Measurements from ENCODE around the gene ANXA9. TPM values are rescaled to one million over a fixed set of nuclear protein-coding genes. Genes with fewer than 3 reads are reported as not detected.

Gene ANXA9
- total and polyA plus RNA-seq, 2 experiments from 2014 or later = 1.4 to 2.2 TPM

GRCh38 chr1:151036356-151036755, 54.3 kb downstream of the ANXA9 start, which contains the start of gene BNIPL (continued):
- TF ChIP-seq, protein P1, sequence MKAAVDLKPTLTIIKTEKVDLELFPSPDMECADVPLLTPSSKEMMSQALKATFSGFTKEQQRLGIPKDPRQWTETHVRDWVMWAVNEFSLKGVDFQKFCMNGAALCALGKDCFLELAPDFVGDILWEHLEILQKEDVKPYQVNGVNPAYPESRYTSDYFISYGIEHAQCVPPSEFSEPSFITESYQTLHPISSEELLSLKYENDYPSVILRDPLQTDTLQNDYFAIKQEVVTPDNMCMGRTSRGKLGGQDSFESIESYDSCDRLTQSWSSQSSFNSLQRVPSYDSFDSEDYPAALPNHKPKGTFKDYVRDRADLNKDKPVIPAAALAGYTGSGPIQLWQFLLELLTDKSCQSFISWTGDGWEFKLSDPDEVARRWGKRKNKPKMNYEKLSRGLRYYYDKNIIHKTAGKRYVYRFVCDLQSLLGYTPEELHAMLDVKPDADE (IDR thresholded peaks at IDR 0.05) = no peak

DNA sequence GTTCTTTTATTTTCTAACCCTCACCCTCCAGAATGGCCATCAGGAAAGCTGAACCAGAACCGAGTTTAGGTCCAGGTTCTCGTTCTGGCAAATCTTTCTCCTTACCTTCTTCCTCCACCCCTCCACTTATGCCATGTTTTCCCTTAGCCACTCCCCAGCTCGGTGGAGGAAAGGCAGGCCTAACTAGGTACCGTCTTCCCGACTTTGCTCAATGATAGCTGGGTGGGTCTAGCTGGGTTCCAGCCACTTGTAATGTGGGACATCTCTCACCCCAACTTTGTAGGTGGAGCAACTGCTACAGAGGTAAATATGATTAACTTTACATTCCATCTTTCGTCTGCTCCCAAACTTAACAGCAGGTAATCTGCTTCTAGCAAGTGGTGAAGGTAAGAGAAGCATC, 54.9 kb downstream of the ANXA9 start:
- Histone ChIP-seq H3K4me3 (no peak overlapping the region), H2AFZ (no peak overlapping the region), H3K4me2 (peak overlapping the region; percentile 31; the same call in 1 of the 2 replicates), H3K9me2 (ENCODE audit: insufficient read depth) (no peaks in the 10 kb centered on the region), H4K20me1 (replicated peaks; ENCODE audit: insufficient read depth) (no peaks in the 10 kb centered on the region; the same call in 1 of the 2 replicates), H3F3A (replicated peaks; ENCODE audit: low read depth) (no peaks in the 10 kb centered on the region), H3K27me3 (ENCODE audit: insufficient read depth) (no peaks in the 10 kb centered on the region), H3K4me1 (ENCODE audit: insufficient read depth) (peaks cover 19% of the 10 kb centered on the region), H3K79me2 (replicated peaks; ENCODE audit: insufficient read depth) (no peaks in the 10 kb centered on the region), H3K27ac (ENCODE audit: low read depth) (0 out of 2 replicates have a peak overlapping the region, but pooled peaks have one; percentile 18), H3K36me3 (ENCODE audit: insufficient read depth) (no peaks in the 10 kb centered on the region)
- Mint-ChIP-seq H3K36me3 (ENCODE audit: low read depth) (peaks cover 13% of the 10 kb centered on the region), H3K27ac (no peak overlapping the region), H3K9me3 (no peaks in the 10 kb centered on the region), H3K4me1 (peaks cover 23% of the 10 kb centered on the region), H3K4me3 (no peak overlapping the region), H3K27me3 (ENCODE audit: insufficient read depth, low read depth, poor library complexity) (peaks cover 6% of the 10 kb centered on the region)
- TF ChIP-seq, protein P2, sequence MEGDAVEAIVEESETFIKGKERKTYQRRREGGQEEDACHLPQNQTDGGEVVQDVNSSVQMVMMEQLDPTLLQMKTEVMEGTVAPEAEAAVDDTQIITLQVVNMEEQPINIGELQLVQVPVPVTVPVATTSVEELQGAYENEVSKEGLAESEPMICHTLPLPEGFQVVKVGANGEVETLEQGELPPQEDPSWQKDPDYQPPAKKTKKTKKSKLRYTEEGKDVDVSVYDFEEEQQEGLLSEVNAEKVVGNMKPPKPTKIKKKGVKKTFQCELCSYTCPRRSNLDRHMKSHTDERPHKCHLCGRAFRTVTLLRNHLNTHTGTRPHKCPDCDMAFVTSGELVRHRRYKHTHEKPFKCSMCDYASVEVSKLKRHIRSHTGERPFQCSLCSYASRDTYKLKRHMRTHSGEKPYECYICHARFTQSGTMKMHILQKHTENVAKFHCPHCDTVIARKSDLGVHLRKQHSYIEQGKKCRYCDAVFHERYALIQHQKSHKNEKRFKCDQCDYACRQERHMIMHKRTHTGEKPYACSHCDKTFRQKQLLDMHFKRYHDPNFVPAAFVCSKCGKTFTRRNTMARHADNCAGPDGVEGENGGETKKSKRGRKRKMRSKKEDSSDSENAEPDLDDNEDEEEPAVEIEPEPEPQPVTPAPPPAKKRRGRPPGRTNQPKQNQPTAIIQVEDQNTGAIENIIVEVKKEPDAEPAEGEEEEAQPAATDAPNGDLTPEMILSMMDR (conservative IDR thresholded peaks at IDR 0.05; ENCODE audit: low read depth in 2 of 2) = no peak
- DNase-seq (ENCODE audit: low spot score) (no peak), ATAC-seq (peak; percentile 36; the same call in 1 of the 3 replicates)

GRCh38 chr1:151039521-151039920, 57.4 kb downstream of the ANXA9 start:
- no peak overlapping the region for H3K4me3 Mint-ChIP-seq
- Histone ChIP-seq H3K4me3 (no peak overlapping the region), H4K20me1 (replicated peaks; ENCODE audit: insufficient read depth) (no peaks in the 10 kb centered on the region; the same call in 1 of the 2 replicates), H3K4me1 (ENCODE audit: insufficient read depth) (peaks cover 19% of the 10 kb centered on the region), H3K27me3 (ENCODE audit: insufficient read depth) (no peaks in the 10 kb centered on the region), H2AFZ (no peak overlapping the region), H3F3A (replicated peaks; ENCODE audit: low read depth) (no peaks in the 10 kb centered on the region), H3K79me2 (replicated peaks; ENCODE audit: insufficient read depth) (no peaks in the 10 kb centered on the region), H3K36me3 (ENCODE audit: insufficient read depth) (no peaks in the 10 kb centered on the region), H3K27ac (ENCODE audit: low read depth) (no peak overlapping the region), H3K9me2 (ENCODE audit: insufficient read depth) (no peaks in the 10 kb centered on the region), H3K4me2 (0 out of 2 replicates have a peak overlapping the region, but pooled peaks have one; percentile 12)
- no peak for TF ChIP-seq STAT1 (IDR thresholded peaks at IDR 0.05; ENCODE audit: unreplicated experiment)
- no peak for TF ChIP-seq ZNF114 (CRISPR knock-in tag; IDR thresholded peaks at IDR 0.05)
- no peak for TF ChIP-seq POLR2AphosphoS5 (IDR thresholded peaks at IDR 0.05; ENCODE audit: low read depth)
- TF ChIP-seq ZNF462 (CRISPR knock-in tag; IDR thresholded peaks at IDR 0.05) = no peak
- TF ChIP-seq CREB1 (CRISPR knock-in tag; IDR thresholded peaks at IDR 0.05; ENCODE audit: low read depth) = no peak
- no peak for TF ChIP-seq NANOG (IDR thresholded peaks at IDR 0.05; ENCODE audit: borderline replicate concordance)
- no peak for TF ChIP-seq EZH2phosphoT487 (IDR thresholded peaks at IDR 0.05; ENCODE audit: unreplicated experiment)
- no peak for TF ChIP-seq JUNB (IDR thresholded peaks at IDR 0.05; ENCODE audit: unreplicated experiment)
- no peak overlapping the region for H3K27ac Mint-ChIP-seq
- H3K4me1 Mint-ChIP-seq = peaks cover 23% of the 10 kb centered on the region
- DNase-seq (ENCODE audit: low spot score) = no peak
- peaks cover 7% of the 10 kb centered on the region for H3K36me3 Mint-ChIP-seq (ENCODE audit: low read depth)
- H3K27me3 Mint-ChIP-seq (ENCODE audit: insufficient read depth, low read depth, poor library complexity) = peaks cover 2% of the 10 kb centered on the region
- no peaks in the 10 kb centered on the region for H3K9me3 Mint-ChIP-seq
- no peak for ATAC-seq
